RPMI7951 (cell line): ENCODE data around the gene NECTIN4. TPM values are rescaled to one million over a fixed set of nuclear protein-coding genes. Genes with fewer than 3 reads are reported as not detected.
"Not testable (repeated sequence)": the region's sequence is repeated elsewhere in the genome, so short reads cannot be mapped to it uniquely, and the experiment has no call there.

ENCODE experiments used
- DNase-seq: peaks from one replicate; pipeline ENCODE4 v3.0.0-alpha.2; 2012; ENCODE audit warnings: low read depth
- total RNA-seq: library from RNA; depleted of rRNA; stranded (reverse); fragments of >200 nt; shearing (Covaris generic); gene quantifications from 2 replicates; pipeline ENCODE4 v1.2.3, GENCODE V29; 2014

NECTIN4 gene
- total RNA-seq, 1 experiment from 2014 or later, result not detected

DNA sequence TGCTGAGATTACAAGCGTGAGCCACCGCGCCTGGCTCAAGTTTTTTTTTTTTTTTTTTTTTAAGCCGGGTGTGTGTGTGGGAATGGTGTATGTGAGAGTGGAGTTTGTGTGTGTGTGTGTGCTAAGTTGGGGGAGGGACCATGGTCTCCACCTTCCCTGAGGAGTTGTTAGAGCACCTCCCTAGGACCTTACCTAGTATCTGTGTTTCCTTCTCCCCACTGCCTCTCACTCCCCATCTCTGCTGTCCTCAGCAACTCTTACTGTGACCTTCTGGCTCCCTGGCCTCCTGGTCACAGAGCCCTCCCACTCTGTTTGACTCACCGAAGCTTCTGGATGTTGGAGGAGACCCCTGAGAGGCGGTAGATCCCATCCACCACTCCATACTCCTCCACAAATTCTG, 30.1 kb downstream of the NECTIN4 start:
- DNase-seq, result no peak

- no peak for DNase-seq
Observed at GRCh38 chr1:161054805-161055204, 34.6 kb downstream of the NECTIN4 start.

DNA sequence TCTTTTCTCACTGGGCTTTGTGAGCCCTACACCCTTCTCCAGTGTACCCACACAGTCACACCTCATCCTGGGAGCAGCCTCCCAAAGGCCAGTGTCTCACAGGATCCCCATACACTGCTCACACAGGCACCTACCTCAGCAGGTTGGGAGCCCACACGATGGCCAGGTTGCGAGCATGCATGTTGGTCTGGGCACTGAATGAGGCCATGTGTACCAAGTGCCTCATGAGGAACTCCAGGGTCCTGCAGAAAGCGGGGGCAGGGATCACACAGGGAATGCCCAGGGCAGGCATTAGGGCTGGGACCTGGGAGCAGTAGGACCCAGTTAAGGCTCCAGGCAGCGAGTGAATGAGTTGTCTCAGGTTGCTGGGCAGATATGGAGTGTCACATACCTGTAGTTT, 35.1 kb downstream of the NECTIN4 start:
- no peak for DNase-seq

- no peak for DNase-seq
Observed at GRCh38 chr1:161052899-161053298, 36.5 kb downstream of the NECTIN4 start.

DNA sequence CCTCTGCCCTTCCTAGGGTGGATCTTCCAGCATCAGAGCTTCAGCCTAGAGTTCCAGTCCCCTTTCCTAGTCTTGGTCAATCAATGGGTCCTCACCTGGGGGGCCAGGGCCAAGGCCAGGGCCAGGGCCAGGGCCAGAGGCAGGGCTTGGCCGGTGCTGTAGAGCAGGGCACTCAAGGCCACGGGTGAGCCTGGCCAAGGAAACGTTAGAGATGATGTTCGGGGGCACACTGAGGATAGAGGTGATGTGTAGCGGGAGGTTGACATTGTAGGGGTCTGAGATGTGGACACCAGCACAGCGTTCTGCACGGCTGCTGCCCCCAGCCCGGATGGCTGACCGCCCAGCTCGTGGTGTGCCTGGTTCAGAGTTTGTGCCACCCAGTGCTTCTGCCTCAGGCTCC, 38.1 kb downstream of the NECTIN4 start:
- no peak for DNase-seq

GRCh38 chr1:161048949-161049722, 40.2 kb downstream of the NECTIN4 start:
- no peak for DNase-seq

DNA sequence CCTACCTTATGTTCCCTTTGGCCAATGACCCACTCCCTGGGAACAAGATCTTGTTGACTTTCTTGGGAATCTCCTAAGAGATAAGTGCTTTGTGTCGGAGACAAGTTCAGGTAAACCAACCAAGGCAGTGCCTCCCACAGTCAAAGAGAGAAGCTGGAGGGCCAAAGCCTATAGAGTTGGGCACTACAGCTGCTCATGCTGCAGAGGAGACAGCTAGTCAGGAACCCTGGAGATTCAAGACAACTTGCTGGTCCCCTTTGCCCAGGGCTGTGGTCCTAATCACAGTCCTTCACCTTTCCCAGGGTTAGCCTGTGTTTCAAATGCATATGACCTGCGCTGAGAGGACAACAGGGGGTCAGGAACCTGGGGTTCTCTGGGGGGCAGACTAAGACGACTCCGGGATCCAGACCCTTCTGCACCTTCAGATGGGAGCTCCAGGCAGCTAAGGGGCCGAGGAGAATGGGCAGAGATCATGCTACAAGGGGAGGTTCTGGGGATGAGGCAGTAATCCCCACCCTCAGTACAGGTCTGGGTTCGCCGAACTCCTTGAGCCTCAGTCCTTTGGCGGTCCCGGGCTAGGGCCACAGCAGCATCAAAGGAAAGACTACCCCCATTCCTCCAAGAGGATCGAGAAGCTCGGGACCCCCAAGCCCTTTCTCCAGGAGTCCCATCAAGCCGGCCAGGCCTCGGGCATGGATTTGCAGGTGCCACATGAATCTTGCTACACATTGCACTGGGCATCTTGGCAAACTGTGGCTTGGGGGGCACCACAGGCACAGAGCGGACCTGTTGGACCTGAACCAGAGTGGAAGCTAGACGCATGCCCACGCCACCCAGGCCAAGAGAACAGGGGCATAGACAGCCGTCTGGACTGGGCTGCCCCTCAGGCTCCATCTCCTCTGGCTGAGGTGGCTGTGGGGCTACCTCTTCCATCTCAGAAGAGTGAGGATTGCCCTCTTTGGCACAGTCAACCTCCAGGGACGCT, 41.6 kb downstream of the NECTIN4 start:
- no peak for DNase-seq

DNA sequence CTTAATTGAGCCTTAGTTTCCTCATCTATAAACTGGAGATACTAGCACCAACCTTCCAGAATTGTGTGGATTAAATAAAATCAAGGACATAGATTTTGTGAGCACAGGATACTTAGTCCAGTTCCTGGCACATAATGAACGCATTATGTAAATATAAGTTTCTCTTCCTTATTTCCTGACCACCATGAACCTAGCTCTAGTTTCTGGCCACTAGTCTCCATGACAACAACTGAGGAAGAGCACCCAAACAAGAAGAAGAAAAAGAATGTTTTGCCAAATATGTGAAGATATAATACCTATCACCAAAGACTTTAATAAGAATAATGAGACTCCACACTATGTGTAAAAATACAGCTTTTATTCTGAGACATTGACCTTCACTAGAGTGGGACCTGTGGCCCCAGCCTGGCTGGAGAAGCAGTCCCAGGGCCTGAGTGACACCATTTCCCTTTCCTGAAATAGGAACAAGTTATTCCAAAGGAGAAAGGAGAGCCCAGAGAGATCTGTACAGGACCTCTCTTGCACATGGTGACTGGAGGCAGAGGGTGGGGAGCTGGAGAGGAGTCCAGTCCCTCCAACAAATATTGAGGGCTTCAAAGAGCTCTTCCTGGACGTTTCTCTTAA, 42.6 kb downstream of the NECTIN4 start:
- no peak for DNase-seq

GRCh38 chr1:161045736-161046604, 43.4 kb downstream of the NECTIN4 start, which contains the start of gene USF1:
Gene USF1 (minus strand): TSS chr1:161045977. CDS start chr1:161043275, 2,702 bp downstream.
- peak; percentile 93 for DNase-seq

- peak; percentile 79 for DNase-seq
Observed at GRCh38 chr1:161044908-161045735, 44.2 kb downstream of the NECTIN4 start.

- no peak for DNase-seq
Observed at GRCh38 chr1:161044535-161044907, 44.8 kb downstream of the NECTIN4 start.

DNA sequence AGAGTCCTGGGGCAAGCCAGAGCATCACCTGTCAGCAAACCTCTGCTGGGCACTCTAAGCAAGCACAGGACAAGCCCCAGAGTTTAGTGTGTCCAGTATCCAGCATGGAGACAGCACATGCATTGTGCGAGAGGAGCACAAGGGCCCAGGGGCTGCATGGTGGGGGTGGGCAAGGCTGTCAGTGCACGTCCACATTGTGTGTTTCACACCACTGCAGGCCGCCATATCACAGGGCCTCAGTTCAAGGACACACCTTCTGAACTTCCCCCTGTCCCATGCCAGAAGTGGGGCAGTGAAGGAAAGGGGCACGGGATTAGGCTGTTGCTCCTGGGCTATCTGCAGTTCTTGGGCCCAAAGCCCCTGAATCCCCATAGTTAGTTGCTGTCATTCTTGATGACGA, 49.8 kb downstream of the NECTIN4 start:
- no peak for DNase-seq

- no peak for DNase-seq
Observed at GRCh38 chr1:161039154-161039545, 50.2 kb downstream of the NECTIN4 start.

DNA sequence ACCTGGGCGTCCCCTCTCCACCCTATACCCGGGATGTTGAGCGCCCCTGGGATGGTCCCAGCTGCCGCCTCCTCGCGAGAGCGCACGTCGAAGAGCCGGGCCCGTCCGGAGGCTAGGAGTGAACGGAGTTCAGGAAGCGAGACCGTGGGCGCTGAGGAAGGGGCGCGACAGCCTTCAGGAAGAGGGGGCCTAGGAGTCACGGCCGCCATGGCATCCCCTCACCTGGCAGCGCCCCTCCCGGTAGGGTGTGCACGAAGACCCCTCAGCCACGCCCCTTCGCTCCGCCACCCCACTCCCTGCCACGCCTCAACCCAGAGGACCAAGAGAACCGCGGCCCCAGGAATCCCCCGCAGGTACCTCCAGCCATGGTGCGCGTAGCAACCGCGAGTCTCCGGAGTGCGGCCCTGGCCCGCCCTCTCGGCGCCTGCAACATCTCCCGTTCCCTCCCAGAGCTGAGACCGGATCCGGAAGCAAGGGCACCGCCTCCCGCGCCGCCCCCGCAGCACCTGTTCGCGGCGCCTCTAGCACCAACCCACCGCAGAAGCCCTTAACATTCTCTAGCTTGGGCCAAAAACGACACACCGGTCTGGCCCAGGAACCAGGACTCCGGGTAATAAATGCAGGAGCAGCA, 50.7 kb downstream of the NECTIN4 start, which contains the start of gene TSTD1:
TSS of gene TSTD1 (minus strand) at position 442 of the 631 bp plus-strand sequence. CDS start at position 367, 75 bp downstream.
- DNase-seq, result no peak

DNA sequence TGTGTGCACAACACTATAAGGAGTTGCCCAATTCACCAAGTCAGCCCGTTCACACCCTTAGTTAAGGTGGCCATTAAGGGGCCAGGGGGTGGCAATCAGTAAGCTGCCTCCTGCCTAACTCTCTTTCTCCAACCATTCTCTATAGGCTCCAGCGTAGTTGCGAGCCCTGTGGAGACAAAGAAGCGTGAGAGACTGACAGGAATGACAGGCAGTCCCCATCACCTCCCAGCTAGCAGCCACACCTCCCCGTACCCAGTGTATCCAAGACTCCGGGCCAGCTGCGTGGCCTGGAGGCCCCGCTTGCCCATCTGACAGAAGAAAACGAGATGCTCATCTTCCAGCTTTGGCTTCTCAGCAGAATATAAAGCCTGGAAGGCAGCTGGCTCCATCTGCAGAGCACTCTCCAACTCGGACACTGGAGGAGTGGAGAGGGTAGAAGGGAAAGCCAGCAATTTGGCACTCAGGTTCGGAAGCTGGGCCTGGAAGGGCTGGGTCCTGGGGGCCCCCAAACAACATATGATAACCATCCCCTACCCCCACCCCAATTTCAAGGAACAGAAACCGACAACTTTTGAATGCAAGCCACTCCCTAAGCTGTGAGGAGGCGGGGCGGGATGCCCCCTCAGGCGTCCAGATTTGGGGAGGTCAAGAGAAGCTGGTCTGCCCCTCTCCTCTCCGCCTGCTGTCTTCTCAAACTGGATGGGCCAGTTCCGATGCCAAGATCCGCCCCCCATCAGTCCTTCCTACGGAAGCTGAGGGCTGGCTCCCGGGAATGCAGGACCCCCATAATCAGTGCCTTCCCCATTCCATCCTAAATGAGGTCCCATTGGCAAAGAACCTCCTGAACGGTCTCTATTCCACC, 51.5 kb downstream of the NECTIN4 start:
- DNase-seq, result no peak

DNA sequence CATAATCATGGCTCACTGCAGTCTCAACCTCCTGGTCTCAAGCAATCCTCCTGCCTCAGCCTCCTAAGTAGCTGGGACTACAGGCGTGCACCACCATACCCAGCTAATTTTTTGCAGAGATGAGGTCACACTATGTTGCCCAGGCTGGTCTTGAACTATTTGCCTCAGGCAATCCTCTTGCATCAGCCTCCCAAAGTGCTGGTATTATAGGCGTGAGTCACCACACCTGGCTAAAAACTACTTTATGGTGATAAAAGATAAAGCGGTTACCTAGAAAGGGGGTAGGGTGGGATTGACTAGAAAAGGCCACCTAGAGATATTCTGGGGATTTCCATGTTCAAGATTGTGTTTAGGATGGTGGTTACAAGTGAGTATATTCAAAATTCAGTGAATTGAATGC, 55.6 kb downstream of the NECTIN4 start:
- DNase-seq, result peak; percentile 61

DNA sequence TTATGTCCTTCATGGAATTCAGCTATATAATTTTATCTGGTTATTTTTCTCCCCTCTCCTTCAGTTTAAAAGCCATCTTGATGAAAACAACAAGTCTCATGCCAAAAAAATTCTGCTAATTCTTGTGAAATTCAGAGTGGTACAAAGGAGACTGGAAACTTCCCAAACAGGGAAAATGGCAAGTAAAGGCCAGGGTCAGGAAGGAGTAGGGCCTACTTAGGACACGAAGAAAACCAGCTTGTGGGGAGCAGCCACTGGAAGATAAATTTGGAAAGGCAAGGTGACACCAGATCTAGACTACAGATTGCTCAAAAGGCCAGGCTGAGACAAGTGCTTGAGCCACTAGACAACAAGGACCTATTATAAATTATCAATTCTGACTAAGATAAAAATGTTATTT, 56.9 kb downstream of the NECTIN4 start:
- DNase-seq, result no peak

- DNase-seq, result no peak
Observed at GRCh38 chr1:161031874-161032273, 57.5 kb downstream of the NECTIN4 start.

DNA sequence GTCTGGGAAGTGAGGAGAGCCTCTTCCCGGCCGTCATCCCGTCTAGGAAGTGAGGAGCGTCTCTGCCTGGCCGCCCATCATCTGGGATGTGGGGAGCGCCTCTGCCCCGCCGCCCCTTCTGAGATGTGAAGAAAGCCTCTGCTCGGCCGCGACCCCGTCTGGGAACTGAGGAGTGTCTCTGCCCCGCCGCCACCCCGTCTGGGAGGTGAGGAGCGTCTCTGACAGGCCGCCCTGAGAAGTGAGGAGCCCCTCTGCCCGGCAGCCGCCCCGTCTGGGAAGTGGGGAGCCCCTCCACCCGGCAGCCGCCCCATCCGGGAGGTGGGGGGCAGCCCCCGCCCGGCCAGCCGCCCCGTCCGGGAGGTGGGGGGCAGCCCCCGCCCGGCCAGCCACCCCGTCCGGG, 59.9 kb downstream of the NECTIN4 start:
- not testable (repeated sequence) for DNase-seq
